ENCODE measurements around the gene NACC1. TPM values are rescaled to one million over a fixed set of nuclear protein-coding genes. Genes with fewer than 3 reads are reported as not detected.
"Not testable (repeated sequence)": the region's sequence is repeated elsewhere in the genome, so short reads cannot be mapped to it uniquely, and the experiment has no call there.

NACC1 gene
- total RNA-seq, 3 donors from 2014 or later, result 8.5 to 20.5 (median 19.7) TPM

DNA sequence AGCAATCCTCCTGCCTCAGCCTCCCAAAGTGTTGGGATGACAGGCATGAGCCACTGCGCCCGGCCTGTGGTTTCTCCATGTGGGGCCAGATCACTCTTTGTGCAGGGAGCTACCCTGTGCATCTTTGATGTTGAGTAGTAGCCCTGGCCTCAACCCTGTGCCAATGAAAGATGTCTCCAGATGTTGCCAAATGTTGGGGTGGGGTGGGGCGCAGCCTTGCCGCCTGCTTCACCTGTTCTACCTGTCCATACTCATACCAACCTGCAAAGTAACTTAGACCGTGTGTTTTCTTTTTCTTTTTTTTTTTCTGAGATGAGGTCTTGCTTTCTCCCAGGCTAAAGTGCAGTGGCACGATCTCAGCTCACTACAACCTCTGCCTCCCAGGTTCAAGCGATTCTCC lies 53.1 kb downstream of the NACC1 start:
- intact Hi-C loops (cut with DNase I; ENCODE audit: low total_unique reads), result no loop called here
- H3K36me3 ChIP-seq, result no peaks in the 10 kb centered on the region
- peak overlapping the region in 1 of 2 donors; percentile 87 for H3K27ac ChIP-seq
- H3K27me3 ChIP-seq, result no peaks in the 10 kb centered on the region
- H3K9me3 ChIP-seq, result no peaks in the 10 kb centered on the region
- H3K4me3 ChIP-seq, result no peak overlapping the region
- TF ChIP-seq POLR2AphosphoS5 (IDR thresholded peaks at IDR 0.05) (no peak), POLR2A (IDR thresholded peaks at IDR 0.05) (no peak)
- TF ChIP-seq, protein P1, sequence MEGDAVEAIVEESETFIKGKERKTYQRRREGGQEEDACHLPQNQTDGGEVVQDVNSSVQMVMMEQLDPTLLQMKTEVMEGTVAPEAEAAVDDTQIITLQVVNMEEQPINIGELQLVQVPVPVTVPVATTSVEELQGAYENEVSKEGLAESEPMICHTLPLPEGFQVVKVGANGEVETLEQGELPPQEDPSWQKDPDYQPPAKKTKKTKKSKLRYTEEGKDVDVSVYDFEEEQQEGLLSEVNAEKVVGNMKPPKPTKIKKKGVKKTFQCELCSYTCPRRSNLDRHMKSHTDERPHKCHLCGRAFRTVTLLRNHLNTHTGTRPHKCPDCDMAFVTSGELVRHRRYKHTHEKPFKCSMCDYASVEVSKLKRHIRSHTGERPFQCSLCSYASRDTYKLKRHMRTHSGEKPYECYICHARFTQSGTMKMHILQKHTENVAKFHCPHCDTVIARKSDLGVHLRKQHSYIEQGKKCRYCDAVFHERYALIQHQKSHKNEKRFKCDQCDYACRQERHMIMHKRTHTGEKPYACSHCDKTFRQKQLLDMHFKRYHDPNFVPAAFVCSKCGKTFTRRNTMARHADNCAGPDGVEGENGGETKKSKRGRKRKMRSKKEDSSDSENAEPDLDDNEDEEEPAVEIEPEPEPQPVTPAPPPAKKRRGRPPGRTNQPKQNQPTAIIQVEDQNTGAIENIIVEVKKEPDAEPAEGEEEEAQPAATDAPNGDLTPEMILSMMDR (IDR thresholded peaks at IDR 0.05), result no peak
- DNase-seq (ENCODE audit: low spot score in 2 of 2), result no peak
- peaks cover 2 to 11% of the 10 kb centered on the region in 2 donors for H3K4me1 ChIP-seq

GRCh38 chr19:13172346-13173138 lies 54.5 kb downstream of the NACC1 start:
- DNase-seq (ENCODE audit: low spot score in 2 of 2), result peak; percentile 79 to 87
- TF ChIP-seq, protein P1 (IDR thresholded peaks at IDR 0.05), result no peak
- no peak for TF ChIP-seq POLR2A (IDR thresholded peaks at IDR 0.05)
- peak in 1 of 3 donors; percentile 26 for TF ChIP-seq POLR2AphosphoS5 (IDR thresholded peaks at IDR 0.05)
- Histone ChIP-seq H3K9me3 (no peaks in the 10 kb centered on the region), H3K4me1 (peaks cover 0 to 6% of the 10 kb centered on the region in 2 donors), H3K27ac (peak overlapping the region; percentile 68 to 87), H3K27me3 (no peaks in the 10 kb centered on the region), H3K4me3 (no peak overlapping the region), H3K36me3 (no peaks in the 10 kb centered on the region)
- intact Hi-C loops (cut with DNase I; ENCODE audit: low total_unique reads), result no loop called here

- H3K27ac ChIP-seq, result peak overlapping the region; percentile 68 to 87
- intact Hi-C loops (cut with DNase I; ENCODE audit: low total_unique reads), result no loop called here
- TF ChIP-seq POLR2AphosphoS5 (IDR thresholded peaks at IDR 0.05) (no peak), POLR2A (IDR thresholded peaks at IDR 0.05) (no peak)
- TF ChIP-seq, protein P1 (IDR thresholded peaks at IDR 0.05), result no peak
Observed at GRCh38 chr19:13173139-13173737, 55.2 kb downstream of the NACC1 start.

GRCh38 chr19:13176345-13176744 lies 58.3 kb downstream of the NACC1 start:
- Histone ChIP-seq H3K9me3 (no peaks in the 10 kb centered on the region), H3K4me3 (no peak overlapping the region), H3K36me3 (no peaks in the 10 kb centered on the region), H3K27ac (no peak overlapping the region), H3K27me3 (no peaks in the 10 kb centered on the region), H3K4me1 (peaks cover 0 to 6% of the 10 kb centered on the region in 2 donors)
- intact Hi-C loops (cut with DNase I; ENCODE audit: low total_unique reads), result no loop called here
- TF ChIP-seq POLR2A (IDR thresholded peaks at IDR 0.05), result no peak
- TF ChIP-seq, protein P1 (IDR thresholded peaks at IDR 0.05), result no peak
- no peak for TF ChIP-seq POLR2AphosphoS5 (IDR thresholded peaks at IDR 0.05)
- no peak for DNase-seq (ENCODE audit: low spot score in 2 of 2)

More at GRCh38 chr19:13173139-13173737, 55.2 kb downstream of the NACC1 start:
- DNase-seq (ENCODE audit: low spot score in 2 of 2), result no peak
- Histone ChIP-seq H3K4me1 (peaks cover 0 to 6% of the 10 kb centered on the region in 2 donors), H3K9me3 (no peaks in the 10 kb centered on the region), H3K27me3 (no peaks in the 10 kb centered on the region), H3K4me3 (no peak overlapping the region), H3K36me3 (no peaks in the 10 kb centered on the region)

- H3K4me3 ChIP-seq; intact Hi-C loops (cut with DNase I; ENCODE audit: low total_unique reads); H3K27ac ChIP-seq; DNase-seq (ENCODE audit: low spot score in 2 of 2); H3K4me1 ChIP-seq; H3K36me3 ChIP-seq; H3K27me3 ChIP-seq; H3K9me3 ChIP-seq: not testable (repeated sequence)
Observed at GRCh38 chr19:13177584-13177983, 59.5 kb downstream of the NACC1 start.

DNA sequence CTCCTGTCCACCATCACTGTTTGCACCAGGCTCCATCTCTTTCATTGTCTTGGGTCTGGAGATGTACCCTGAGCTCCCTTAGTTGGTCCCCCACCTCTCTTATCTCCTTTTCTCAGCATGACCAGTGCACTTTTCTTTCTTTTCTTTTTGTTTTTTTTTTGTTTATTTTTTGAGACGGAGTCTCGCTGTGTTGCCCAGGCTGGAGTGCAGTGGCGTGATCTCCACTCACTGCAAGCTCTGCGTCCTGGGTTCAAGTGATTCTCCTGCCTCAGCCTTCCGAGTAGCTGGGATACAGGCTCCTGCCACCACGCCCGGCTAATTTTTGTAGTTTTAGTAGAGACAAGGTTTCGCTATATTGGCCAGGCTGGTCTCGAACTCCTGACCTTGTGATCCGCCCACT lies 60.2 kb downstream of the NACC1 start:
- intact Hi-C loops (cut with DNase I; ENCODE audit: low total_unique reads); H3K4me3 ChIP-seq; H3K9me3 ChIP-seq; H3K27ac ChIP-seq; H3K27me3 ChIP-seq; H3K36me3 ChIP-seq; H3K4me1 ChIP-seq; DNase-seq (ENCODE audit: low spot score in 2 of 2): not testable (repeated sequence)

Measured in breast epithelium (tissue), 4 donors.